Parathyroid adenoma (tissue), 2 donors: ENCODE results near the gene TMEM89.

Source experiments
- H2AFZ ChIP-seq: fragments of 300-600 bp; sonication (generic); one replicate; pipeline ENCODE4 v1.7.0; 2017; ENCODE audit warnings: antibody characterized with exemption, mild to moderate bottlenecking
- H3K27ac ChIP-seq: fragments of 300-600 bp; sonication (generic); one replicate; pipeline ENCODE4 v1.7.0; 2017
- H3K27me3 ChIP-seq: fragments of 300-600 bp; sonication (generic); one replicate; pipeline ENCODE4 v1.7.0; 2017; ENCODE audit warnings: low read length; ENCODE audit not compliant: control insufficient read depth, insufficient read depth
- H3K36me3 ChIP-seq: fragments of 300-600 bp; sonication (generic); one replicate; pipeline ENCODE4 v1.7.0; 2017; ENCODE audit warnings: low read length; ENCODE audit not compliant: control insufficient read depth, insufficient read depth
- H3K4me1 ChIP-seq: fragments of 300-600 bp; sonication (generic); one replicate; pipeline ENCODE4 v1.7.0; 2017; ENCODE audit warnings: control low read depth
- H3K4me2 ChIP-seq: fragments of 300-600 bp; sonication (generic); one replicate; pipeline ENCODE4 v1.7.0; 2017; ENCODE audit warnings: low read length
- H3K4me3 ChIP-seq: fragments of 300-600 bp; sonication (generic); one replicate; pipeline ENCODE4 v1.7.0; 2017; ENCODE audit warnings: low read depth, low read length
- H3K79me2 ChIP-seq: fragments of 300-600 bp; sonication (generic); one replicate; pipeline ENCODE4 v1.7.0; 2017; ENCODE audit warnings: control low read depth
- H3K9ac ChIP-seq: fragments of 300-600 bp; sonication (generic); one replicate; pipeline ENCODE4 v1.7.0; 2017; ENCODE audit warnings: mild to moderate bottlenecking
- H3K9me3 ChIP-seq: fragments of 300-600 bp; sonication (generic); one replicate; pipeline ENCODE4 v1.7.0; 2017; ENCODE audit warnings: low read length; ENCODE audit not compliant: control insufficient read depth
- TF ChIP-seq, protein P1 (sequence below): fragments of 300-600 bp; sonication (generic); IDR thresholded peaks from one replicate; pipeline ENCODE4 v1.7.0; 2017; ENCODE audit warnings: antibody characterized with exemption, mild to moderate bottlenecking
- donor health status: primary hyperparathyroidism.

TMEM89 gene

DNA sequence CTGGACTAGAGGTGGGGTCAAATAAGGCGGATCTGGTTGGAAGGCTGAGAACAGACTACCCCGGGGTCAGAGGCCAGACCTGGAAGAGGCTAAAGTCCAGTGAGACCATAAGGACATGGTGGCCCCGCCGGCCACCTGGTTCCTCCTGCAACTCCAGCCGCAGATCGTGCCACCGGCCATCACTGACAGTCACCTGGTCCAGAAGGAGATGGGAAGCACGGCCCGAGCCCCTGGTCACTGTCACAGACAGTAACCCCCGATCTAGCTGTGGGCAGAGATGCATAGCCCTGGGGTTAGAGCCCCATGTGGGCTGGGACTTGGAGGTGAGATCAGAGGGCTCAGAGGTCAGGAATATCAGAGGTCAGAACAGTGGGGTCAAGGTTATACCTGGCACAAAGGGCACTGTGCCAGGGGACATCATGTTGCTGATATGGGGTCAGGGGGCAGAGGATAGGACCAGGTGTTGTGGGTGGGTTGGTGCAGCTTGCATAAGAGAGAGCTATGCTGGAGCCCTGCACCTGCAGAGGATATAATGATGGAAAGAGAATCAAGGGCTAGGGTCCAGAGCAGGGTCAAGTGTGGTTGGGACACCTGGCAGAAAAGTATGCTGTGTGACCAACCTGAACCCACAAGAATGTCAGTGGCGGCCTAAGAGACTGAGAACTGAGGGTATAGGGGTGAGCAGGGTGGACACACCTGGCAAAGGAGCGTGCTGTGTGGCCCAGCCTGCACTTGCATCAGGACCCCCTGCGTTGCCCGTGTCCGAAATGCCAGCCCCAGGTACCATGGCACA, 31.6 kb upstream of the TMEM89 start:
- no peak overlapping the region for H2AFZ ChIP-seq
- no peak overlapping the region for H3K4me2 ChIP-seq
- H3K27ac ChIP-seq: no peak overlapping the region
- no peaks in the 10 kb centered on the region for H3K27me3 ChIP-seq
- H3K79me2 ChIP-seq: peaks cover 5% of the 10 kb centered on the region
- H3K36me3 ChIP-seq: no peaks in the 10 kb centered on the region
- H3K4me1 ChIP-seq: no peaks in the 10 kb centered on the region
- H3K9ac ChIP-seq: no peak overlapping the region
- H3K4me3 ChIP-seq: no peak overlapping the region
- TF ChIP-seq, protein P1, sequence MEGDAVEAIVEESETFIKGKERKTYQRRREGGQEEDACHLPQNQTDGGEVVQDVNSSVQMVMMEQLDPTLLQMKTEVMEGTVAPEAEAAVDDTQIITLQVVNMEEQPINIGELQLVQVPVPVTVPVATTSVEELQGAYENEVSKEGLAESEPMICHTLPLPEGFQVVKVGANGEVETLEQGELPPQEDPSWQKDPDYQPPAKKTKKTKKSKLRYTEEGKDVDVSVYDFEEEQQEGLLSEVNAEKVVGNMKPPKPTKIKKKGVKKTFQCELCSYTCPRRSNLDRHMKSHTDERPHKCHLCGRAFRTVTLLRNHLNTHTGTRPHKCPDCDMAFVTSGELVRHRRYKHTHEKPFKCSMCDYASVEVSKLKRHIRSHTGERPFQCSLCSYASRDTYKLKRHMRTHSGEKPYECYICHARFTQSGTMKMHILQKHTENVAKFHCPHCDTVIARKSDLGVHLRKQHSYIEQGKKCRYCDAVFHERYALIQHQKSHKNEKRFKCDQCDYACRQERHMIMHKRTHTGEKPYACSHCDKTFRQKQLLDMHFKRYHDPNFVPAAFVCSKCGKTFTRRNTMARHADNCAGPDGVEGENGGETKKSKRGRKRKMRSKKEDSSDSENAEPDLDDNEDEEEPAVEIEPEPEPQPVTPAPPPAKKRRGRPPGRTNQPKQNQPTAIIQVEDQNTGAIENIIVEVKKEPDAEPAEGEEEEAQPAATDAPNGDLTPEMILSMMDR: no peak
- no peaks in the 10 kb centered on the region for H3K9me3 ChIP-seq

DNA sequence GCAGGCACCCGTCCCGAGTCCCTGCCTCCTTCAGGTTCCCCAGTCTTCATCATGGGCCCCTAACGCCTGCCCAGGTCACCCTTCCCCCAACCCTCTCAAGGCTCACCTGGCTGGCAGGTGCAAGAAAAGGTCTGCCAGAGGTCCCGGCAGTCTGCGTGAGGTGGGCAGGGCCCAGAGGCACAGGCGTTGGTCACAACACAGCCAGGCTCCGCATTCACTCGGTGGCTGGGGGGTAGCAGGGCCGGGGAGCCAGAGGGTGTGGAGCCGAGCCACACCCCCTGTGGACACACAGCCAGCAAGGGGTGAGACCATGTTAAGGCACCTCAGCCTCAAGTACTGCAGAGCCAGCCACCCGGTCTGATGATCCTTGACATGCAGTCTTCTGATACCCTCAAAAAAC, 30.2 kb upstream of the TMEM89 start:
- Histone ChIP-seq H3K4me1 (no peaks in the 10 kb centered on the region), H3K27me3 (no peaks in the 10 kb centered on the region), H2AFZ (no peak overlapping the region), H3K36me3 (no peaks in the 10 kb centered on the region), H3K9me3 (no peaks in the 10 kb centered on the region), H3K79me2 (peaks cover 2% of the 10 kb centered on the region), H3K27ac (no peak overlapping the region), H3K9ac (no peak overlapping the region), H3K4me3 (no peak overlapping the region), H3K4me2 (no peak overlapping the region)
- TF ChIP-seq, protein P1: no peak

DNA sequence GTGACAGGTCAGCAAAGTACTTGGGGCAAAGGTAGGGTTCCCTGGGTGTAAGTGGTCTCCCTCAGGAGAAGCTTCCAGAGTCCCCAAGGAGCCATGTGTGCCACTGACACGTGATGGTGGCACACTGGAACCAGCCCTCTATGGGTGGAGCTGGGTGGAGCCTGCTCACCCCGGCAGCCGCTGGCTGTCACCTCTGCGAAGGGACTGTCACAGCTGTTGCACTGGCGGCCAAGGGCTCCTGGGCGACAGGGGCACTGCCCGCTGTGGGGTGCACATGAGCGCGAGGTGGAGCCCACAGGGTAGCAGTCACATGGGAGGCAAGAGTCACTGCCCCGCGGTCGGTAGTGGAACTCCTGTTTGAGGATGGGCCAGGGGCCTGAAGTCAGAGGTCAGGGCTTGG, 29.2 kb upstream of the TMEM89 start:
- TF ChIP-seq, protein P1: no peak
- H3K9ac ChIP-seq: no peak overlapping the region
- no peak overlapping the region for H3K4me2 ChIP-seq
- no peak overlapping the region for H2AFZ ChIP-seq
- H3K9me3 ChIP-seq: no peaks in the 10 kb centered on the region
- no peaks in the 10 kb centered on the region for H3K79me2 ChIP-seq
- H3K27ac ChIP-seq: no peak overlapping the region
- no peak overlapping the region for H3K4me3 ChIP-seq
- H3K36me3 ChIP-seq: no peaks in the 10 kb centered on the region
- no peaks in the 10 kb centered on the region for H3K4me1 ChIP-seq
- H3K27me3 ChIP-seq: no peaks in the 10 kb centered on the region

DNA sequence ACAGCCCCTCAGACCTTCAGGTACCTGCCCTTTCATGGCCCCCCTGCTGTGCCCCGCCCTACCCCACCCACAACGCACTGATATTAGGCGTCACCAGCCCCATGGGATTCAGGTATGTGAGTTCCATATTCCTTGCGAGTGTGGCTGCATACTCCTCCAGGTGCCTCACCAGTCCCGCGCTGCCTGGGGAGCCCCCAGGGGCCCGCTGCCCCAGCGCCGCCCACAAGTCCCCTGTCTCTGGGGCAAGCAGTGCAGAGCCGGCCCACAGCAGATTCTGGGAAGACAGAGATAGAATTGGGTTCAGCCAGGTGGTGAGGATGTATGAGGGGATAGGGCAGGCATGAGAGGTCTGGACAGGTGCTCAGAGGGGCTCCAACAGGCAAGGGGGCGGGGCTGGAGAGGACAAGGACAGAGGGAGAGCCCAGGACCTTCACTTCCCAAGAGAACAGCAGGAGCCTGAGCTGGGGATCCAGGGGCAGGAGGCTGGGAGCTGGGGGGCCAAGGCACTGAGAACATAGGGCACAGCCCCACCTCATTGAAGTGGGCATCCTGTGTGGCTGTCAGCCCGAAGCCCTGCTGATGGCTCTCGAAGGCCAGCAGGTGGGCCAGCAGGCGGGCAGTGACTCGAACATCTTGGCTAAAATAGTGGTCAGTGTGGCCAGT, 26.8 kb upstream of the TMEM89 start:
- Histone ChIP-seq H3K4me2 (no peak overlapping the region), H3K36me3 (no peaks in the 10 kb centered on the region), H3K9me3 (no peaks in the 10 kb centered on the region), H3K79me2 (no peaks in the 10 kb centered on the region), H3K4me1 (no peaks in the 10 kb centered on the region), H3K27ac (no peak overlapping the region), H3K27me3 (no peaks in the 10 kb centered on the region), H2AFZ (no peak overlapping the region), H3K9ac (no peak overlapping the region), H3K4me3 (no peak overlapping the region)
- TF ChIP-seq, protein P1: no peak
